Thymus (tissue), 14 donors: ENCODE measurements around the gene MIPOL1. TPM values are rescaled to one million over a fixed set of nuclear protein-coding genes. Genes with fewer than 3 reads are reported as not detected.
"Not testable (repeated sequence)": the region's sequence is repeated elsewhere in the genome, so short reads cannot be mapped to it uniquely, and the experiment has no call there.

ENCODE experiments used
- DNase-seq, 9 donors: peaks; one replicate each; pipeline ENCODE4 v3.0.0-alpha.2; 2013; ENCODE audit warnings: low spot score in 9 of 9, low read depth in 6 of 9, missing footprints in 1 of 9
- H3K27ac ChIP-seq, 2 donors: one replicate each; pipeline ENCODE4 v1.5.1; 2013; ENCODE audit warnings: control low read depth in 1 of 2, low read depth in 1 of 2, low read length in 1 of 2, mild to moderate bottlenecking in 1 of 2, moderate library complexity in 1 of 2
- H3K27me3 ChIP-seq, 2 donors: one replicate each; pipeline ENCODE4 v1.5.1; 2013; ENCODE audit warnings: low read length in 1 of 2; ENCODE audit not compliant: control insufficient read depth in 2 of 2, insufficient read depth in 1 of 2
- H3K36me3 ChIP-seq, 2 donors: one replicate each; pipeline ENCODE4 v1.5.1; 2013; ENCODE audit warnings: low read length in 1 of 2, mild to moderate bottlenecking in 1 of 2, moderate library complexity in 1 of 2; ENCODE audit not compliant: control insufficient read depth in 2 of 2, insufficient read depth in 2 of 2
- H3K4me1 ChIP-seq, 2 donors: one replicate each; pipeline ENCODE4 v1.5.1; 2013; ENCODE audit warnings: low read length in 2 of 2; ENCODE audit not compliant: control insufficient read depth in 2 of 2, insufficient read depth in 2 of 2
- H3K4me3 ChIP-seq, 2 donors: one replicate each; pipeline ENCODE4 v1.5.1; 2013; ENCODE audit warnings: low read length in 2 of 2, control low read depth in 1 of 2, mild to moderate bottlenecking in 1 of 2
- H3K9me3 ChIP-seq, 2 donors: one replicate each; pipeline ENCODE4 v1.5.1; 2013; ENCODE audit warnings: low read length in 1 of 2, mild to moderate bottlenecking in 1 of 2; ENCODE audit not compliant: control insufficient read depth in 2 of 2, insufficient read depth in 1 of 2
- WGBS: extraction: QIAGEN DNeasy Blood & Tissue Kit; methylation state at CpG from one replicate; pipeline ENCODE4 v1.1.7; 2013; 5-methylcytosine and 5-hydroxymethylcytosine counted together
- long read RNA-seq, 10 donors: transcript quantifications; one replicate each; lab custom pipeline, GENCODE V29; 2026
- polyA plus RNA-seq: library from polyadenylated mRNA; stranded (reverse); fragments of 200-250 nt; gene quantifications from one replicate; pipeline ENCODE4 v1.2.3, GENCODE V29; 2013
- total RNA-seq: library from RNA; stranded (reverse); fragments of 120-200 nt; gene quantifications from one replicate; pipeline ENCODE4 v1.2.4, GENCODE V29; 2013
- donor health status: healthy.

The MIPOL1 gene
- total RNA-seq (2.5 TPM), polyA plus RNA-seq (2.1 TPM)
- long read RNA-seq, donor 1 = 0 reads
- long read RNA-seq, donor 2 = 0 reads
- long read RNA-seq, donor 3 = 0 reads
- long read RNA-seq, donor 4 = 0 reads
- long read RNA-seq, donor 5 = 0 reads
- long read RNA-seq, donor 6 = 0 reads
- long read RNA-seq, donor 7 = 0 reads
- long read RNA-seq, donor 8 = 0 reads
- long read RNA-seq, donor 9 = 0 reads
- long read RNA-seq, donor 10 = 0 reads

DNA sequence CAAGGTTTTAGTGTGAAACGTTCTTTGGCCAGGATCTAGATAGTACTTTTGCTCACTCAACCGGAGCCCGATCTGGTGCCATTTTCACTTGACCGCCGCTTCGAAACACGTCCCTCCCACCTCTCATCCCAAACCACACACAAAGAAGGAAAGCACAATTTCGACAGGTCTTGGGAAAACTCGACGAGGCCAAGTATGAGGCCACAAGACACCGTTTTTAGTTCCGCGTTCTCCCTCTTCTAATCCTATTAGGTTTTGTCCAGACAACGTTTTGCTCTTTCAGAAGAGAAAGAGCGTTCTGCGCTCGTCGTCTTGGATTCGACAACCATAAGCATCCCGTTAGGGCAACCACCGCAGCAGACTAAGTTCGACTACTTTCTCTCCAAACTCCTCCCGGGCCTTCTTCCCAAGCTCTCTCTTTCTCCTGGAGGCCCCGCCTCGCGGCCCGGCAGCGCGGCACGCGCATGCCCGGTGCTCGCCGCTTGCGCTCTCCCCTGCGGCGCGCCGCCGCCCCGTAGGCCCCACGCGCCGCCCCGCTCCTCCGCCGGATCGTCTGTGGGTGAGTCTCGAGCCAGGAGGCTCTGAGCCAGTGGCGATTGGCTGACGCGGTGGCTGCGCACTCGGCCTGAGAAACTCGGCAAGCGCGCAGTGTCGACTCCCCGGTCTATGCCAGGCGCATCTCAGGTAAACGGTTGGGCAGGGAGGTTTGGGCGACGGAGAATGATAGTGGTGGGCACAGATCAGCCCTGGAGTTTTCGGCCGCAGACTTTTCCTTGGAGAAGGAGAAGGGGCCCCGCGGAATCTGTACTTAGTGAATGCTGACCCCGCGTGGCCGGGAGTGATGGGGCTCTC is at the start of gene MIPOL1:
Gene MIPOL1 (plus strand): TSS at position 517 of the 852 bp plus-strand sequence. CDS start 49,952 bp downstream, outside the sequence.
- H3K27ac ChIP-seq = peak within 1 kb of the TSS; percentile 32 to 48
- DNase-seq = peak in 7 of 9 donors; percentile 2 to 50 (median 12)
- 4% methylated on average over 70 of the region's 70 CpGs for WGBS

GRCh38 chr14:37150414-37150813 is 47.3 kb upstream of the MIPOL1 start:
- no peak overlapping the region for H3K4me3 ChIP-seq
- no peaks in the 10 kb centered on the region for H3K9me3 ChIP-seq
- no peaks in the 10 kb centered on the region for H3K36me3 ChIP-seq
- no peak overlapping the region for H3K27ac ChIP-seq
- WGBS = 2% methylated on average over 3 of the region's 3 CpGs
- peak in 1 of 9 donors; percentile 12 for DNase-seq
- H3K27me3 ChIP-seq = no peaks in the 10 kb centered on the region
- no peaks in the 10 kb centered on the region for H3K4me1 ChIP-seq

More for the DNA sequence above, at the start of gene MIPOL1:
- H3K36me3 ChIP-seq = no peaks in the 10 kb centered on the region
- H3K27me3 ChIP-seq = peaks cover 8 to 15% of the 10 kb centered on the region in 2 donors
- H3K4me3 ChIP-seq = peak within 1 kb of the TSS; percentile 39 to 46
- H3K9me3 ChIP-seq = no peaks in the 10 kb centered on the region
- peaks cover 0 to 4% of the 10 kb centered on the region in 2 donors for H3K4me1 ChIP-seq

- Histone ChIP-seq H3K27me3 (no peaks in the 10 kb centered on the region), H3K4me1 (no peaks in the 10 kb centered on the region), H3K36me3 (no peaks in the 10 kb centered on the region), H3K9me3 (no peaks in the 10 kb centered on the region), H3K27ac (no peak overlapping the region), H3K4me3 (no peak overlapping the region)
- DNase-seq = no peak
- WGBS = 39% methylated on average over 1 of the region's 1 CpG
These were observed 44.7 kb upstream of the MIPOL1 start for GRCh38 chr14:37153005-37153404.

DNA sequence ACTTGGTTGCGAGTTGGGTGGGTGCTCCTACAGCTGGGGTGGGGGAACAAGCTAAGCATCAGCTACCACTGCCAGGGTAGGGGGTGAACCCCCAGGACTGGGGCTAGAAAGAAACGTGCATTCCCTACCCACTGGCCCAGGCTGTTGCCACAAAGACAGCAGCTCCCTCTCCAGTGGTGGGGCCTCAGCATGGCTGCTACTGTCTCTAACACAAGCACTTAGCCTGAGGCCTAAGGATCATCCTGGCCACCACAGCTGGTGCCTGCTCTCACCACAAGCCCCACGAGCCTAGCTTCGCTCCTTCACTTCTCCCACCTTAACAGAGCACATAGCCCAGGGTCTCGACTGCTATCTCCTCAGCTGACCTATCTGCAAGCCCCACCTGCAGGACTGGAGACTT is 44.3 kb upstream of the MIPOL1 start:
- no peak for DNase-seq
- no peak overlapping the region for H3K27ac ChIP-seq
- no peaks in the 10 kb centered on the region for H3K27me3 ChIP-seq
- H3K36me3 ChIP-seq = no peaks in the 10 kb centered on the region
- no peaks in the 10 kb centered on the region for H3K4me1 ChIP-seq
- no peaks in the 10 kb centered on the region for H3K9me3 ChIP-seq
- WGBS = 89% methylated on average over 5 of the region's 5 CpGs
- no peak overlapping the region for H3K4me3 ChIP-seq

DNA sequence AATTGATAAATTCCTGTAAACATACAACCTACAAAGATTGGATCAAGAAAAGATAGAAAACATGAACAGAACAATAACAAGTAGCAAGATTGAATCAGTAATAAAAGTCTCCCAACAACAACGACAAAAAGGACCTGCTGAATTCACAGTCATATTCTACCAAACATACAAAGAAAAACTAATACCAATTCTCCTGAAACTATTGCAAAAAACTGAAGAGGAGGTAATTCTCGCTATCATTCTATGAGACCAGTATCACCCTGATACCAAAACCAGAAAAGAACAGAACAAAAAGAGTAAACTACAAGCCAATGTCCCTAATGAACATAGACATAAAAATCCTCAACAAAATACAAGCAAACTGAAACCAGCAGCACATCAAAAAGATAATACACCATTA is 39.8 kb upstream of the MIPOL1 start:
- DNase-seq = no peak
- H3K36me3 ChIP-seq = no peaks in the 10 kb centered on the region
- H3K9me3 ChIP-seq = no peaks in the 10 kb centered on the region
- no peak overlapping the region for H3K4me3 ChIP-seq
- H3K4me1 ChIP-seq = no peaks in the 10 kb centered on the region
- H3K27me3 ChIP-seq = no peaks in the 10 kb centered on the region
- H3K27ac ChIP-seq = no peak overlapping the region
- 95% methylated on average over 2 of the region's 2 CpGs for WGBS

- not testable (repeated sequence) for H3K27ac ChIP-seq, H3K36me3 ChIP-seq, H3K9me3 ChIP-seq, H3K27me3 ChIP-seq, H3K4me1 ChIP-seq, DNase-seq, H3K4me3 ChIP-seq
- WGBS = no CpG with 5 or more reads among the region's 2 CpGs
These were observed 35.4 kb upstream of the MIPOL1 start for GRCh38 chr14:37162307-37162706.

GRCh38 chr14:37165794-37166193 is 31.9 kb upstream of the MIPOL1 start:
- H3K4me1 ChIP-seq = no peaks in the 10 kb centered on the region
- H3K9me3 ChIP-seq = no peaks in the 10 kb centered on the region
- no peaks in the 10 kb centered on the region for H3K36me3 ChIP-seq
- H3K4me3 ChIP-seq = no peak overlapping the region
- no peak for DNase-seq
- peaks cover 0 to 2% of the 10 kb centered on the region in 2 donors for H3K27me3 ChIP-seq
- H3K27ac ChIP-seq = no peak overlapping the region
- 88% methylated on average over 3 of the region's 3 CpGs for WGBS

GRCh38 chr14:37167151-37168047 is 30.3 kb upstream of the MIPOL1 start:
- H3K36me3 ChIP-seq = no peaks in the 10 kb centered on the region
- no peaks in the 10 kb centered on the region for H3K4me1 ChIP-seq
- no peak overlapping the region for H3K4me3 ChIP-seq
- peaks cover 7 to 12% of the 10 kb centered on the region in 2 donors for H3K27me3 ChIP-seq
- 90% methylated on average over 10 of the region's 10 CpGs for WGBS
- H3K9me3 ChIP-seq = no peaks in the 10 kb centered on the region
- H3K27ac ChIP-seq = no peak overlapping the region
- no peak for DNase-seq
